Activated CD4-positive, alpha-beta T cell treated with anti-CD3 and anti-CD28 coated beads, Interleukin-2, amount 50 U/mL, for 48 hours (primary cell): ENCODE measurements around the gene ZC3H12D.
"Not testable (repeated sequence)": the region's sequence is repeated elsewhere in the genome, so short reads cannot be mapped to it uniquely, and the experiment has no call there.

Experiments used
- DNase-seq, 2 experiments: peaks; one replicate each; pipeline ENCODE4 v3.0.0-alpha.2; 2020

ZC3H12D gene

GRCh38 chr6:149483334-149483725 lies 1.5 kb downstream of the ZC3H12D start:
- no peak for DNase-seq

DNA sequence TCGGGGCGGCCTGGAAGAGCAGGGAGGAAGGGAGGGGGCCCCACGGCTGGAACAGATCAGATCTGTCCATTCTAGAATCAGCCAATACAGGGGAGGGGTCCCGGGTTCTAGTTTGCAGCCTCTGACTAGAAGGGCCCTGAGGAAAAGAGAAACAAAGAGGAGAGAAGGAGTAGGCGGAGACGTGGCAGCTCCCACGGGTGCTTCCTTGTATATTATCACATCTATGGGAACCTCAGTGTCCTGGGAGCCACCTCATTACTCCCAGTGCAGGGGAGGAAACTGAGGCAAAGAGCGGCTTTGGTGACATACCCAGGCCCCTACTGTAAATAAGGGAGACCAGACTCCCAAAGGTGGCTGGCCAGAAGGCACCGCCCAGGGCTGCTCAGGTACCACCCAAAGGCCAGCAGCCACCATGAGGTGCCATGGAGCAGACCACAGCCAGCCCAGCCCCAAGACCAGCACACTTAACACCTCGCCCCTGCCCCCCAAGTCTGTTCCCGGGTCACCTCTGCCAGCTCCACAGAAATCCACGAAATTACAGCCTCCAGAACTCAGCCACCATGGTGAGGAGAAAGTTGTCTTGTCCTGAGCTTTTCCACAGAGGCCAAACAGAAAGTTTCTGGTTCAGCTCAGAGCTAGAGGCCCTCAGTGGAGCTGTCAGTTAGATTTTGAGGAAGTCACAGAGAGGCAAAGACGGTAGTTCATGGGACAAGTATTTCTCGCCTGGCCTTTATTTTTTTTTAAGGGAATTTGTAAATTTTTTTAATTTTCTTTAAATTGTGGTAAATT lies 2.1 kb downstream of the ZC3H12D start:
- DNase-seq, result no peak

- DNase-seq, result peak; percentile 59 to 70
Observed at GRCh38 chr6:149480502-149481280, 4.1 kb downstream of the ZC3H12D start.

DNA sequence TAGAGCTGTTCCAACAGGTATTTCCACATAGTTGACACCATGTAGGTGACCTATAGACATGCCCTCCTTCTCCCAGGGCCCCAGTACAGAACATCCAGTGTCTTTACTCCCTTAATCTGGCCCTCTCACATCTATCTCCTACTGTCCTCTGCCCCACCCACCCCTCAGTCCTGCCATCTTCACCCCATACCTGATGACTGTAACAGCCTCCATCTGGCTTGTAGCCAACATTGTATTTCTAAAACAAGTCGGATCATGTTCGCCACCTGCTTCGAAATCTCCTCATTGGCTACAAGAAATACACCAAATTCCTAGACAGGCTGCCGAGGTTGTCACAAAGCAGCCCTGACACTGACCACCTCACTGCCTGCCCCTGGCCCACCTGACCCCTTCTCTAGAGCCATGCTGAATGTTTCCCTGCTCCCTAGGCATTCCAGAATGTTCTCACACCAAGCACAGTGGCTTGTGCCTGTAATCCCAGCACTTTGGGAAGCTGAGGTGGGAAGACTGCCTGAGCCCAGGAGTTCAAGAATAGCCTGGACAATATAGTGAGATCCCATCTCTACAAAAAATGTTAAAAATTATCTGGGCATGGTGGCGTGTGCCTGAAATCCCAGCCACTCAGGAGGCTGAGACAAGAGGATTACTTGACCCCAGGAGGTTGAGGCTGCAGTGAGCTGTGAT lies 6.0 kb downstream of the ZC3H12D start:
- DNase-seq, result no peak

DNA sequence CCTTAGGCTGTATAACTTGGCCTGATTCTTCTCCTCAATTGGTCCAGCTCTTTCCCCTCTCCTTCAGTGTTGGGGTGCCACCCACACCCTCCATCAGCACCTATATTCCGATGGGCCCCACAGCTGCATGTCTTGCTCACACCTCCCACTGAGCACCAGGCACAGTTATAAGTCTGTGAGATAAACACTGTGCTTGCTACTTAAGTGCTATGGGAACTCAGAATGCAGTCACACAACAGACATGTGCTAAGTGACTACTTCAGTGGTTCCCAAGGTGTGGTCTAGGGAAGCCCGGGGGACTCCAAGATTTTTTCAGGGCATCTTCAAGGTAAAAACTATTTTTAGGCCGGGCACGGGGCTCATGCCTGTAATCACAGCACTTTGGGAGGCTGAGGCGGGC lies 7.3 kb downstream of the ZC3H12D start:
- no peak for DNase-seq

GRCh38 chr6:149476789-149477455 lies 7.9 kb downstream of the ZC3H12D start:
- DNase-seq, result no peak

DNA sequence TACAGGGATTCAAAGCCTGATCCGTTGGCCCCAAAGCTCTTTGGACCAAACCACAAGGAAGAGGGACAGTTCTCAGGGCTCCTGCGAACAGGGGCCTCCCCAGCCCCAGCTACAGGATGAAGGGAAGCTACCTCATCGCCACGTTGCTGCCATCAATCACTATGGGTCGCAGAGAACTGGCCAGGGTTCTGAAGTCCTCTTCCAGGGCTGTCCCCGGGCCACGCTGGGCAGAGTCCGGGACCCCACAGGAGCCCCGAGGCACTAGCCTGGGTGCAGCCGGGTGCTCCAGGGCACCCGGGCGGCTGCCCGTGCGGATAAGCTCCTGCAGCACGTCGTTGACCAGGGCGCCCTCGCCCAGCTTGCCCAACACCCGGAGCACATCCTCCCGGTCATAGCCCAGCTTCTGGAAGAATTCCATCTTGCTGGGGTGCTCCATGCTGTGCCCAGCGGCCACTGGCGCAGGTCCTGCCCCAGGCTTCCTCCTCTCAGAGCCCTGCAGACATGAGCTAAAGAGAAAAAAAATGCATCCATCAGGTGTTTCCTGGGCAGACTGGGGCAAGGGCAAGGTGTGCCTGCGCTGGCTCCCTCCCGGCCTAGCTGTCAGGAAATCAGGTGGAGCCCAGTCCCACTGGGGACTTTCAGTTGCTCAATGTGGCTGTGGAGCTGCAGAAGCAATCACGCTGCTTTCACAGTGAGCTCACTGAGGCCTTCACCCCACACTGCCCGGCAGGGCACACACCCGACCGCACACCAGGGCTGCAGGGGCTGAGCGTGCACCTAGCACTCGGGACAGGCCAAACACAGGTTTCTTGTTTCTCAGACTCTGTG lies 10.5 kb downstream of the ZC3H12D start:
- no peak for DNase-seq

DNA sequence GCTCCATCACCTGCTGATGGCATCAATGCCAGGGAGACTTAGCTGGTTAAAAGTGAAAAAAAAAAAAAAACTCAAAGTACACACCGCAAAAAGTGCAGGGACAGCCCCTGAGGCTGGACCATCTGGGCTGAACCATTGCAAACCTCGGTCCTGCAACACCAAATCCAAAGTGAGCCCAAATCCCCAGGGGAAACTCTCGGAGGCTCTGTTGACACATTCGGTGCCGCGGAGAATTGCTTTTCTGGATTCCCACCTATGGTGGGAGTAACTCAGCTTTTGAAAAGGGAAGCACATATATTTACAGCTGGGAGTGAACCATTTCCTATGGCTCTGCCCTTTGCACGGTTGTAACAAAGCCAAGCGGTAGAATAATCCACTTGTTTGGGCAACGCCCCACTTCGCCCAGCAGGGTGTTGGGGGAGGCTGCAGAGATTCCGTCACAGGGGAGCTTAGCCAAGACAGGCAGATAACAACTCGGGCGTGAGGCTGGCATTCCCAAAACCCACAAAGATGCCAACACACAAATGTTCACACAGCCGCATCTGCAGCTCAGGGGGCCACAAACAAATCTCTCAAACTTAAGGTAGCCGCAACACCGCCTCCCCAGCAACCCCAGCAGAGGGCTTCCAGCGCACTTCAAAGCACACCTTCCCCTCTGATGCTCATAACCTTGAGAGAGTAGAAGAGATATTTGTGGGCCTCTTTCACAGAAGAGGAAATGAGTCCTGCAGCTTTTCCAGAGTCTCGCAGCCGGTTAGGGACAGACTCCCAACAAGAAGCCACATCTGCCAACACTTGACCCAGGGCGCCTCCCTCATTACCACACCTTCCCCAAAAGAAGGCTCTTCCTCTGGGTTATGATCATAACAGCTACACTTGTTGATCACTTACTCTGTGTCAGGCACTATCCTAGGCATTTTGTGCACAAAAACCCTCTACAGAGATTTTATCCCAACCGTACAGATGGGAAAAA lies 11.4 kb downstream of the ZC3H12D start:
- DNase-seq, result no peak

DNA sequence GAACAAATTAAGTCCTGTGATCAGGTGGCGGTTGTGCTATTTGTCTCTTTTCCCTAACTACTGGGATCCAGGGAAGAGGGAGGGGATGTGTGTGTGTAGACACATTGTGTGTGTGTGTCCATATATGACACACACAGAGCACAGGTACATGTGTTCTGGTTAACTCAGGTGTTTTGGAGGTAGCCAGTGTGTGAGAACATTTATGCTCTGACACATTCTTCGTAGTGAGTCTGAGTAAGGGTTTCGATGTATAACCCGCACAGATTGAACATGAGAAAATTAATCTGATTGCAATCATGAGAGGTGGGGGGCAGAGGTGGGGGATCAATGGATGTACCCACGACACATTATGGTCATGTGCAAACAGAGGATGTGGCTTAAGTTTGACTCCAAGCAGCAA lies 12.6 kb downstream of the ZC3H12D start:
- DNase-seq, result no peak

DNA sequence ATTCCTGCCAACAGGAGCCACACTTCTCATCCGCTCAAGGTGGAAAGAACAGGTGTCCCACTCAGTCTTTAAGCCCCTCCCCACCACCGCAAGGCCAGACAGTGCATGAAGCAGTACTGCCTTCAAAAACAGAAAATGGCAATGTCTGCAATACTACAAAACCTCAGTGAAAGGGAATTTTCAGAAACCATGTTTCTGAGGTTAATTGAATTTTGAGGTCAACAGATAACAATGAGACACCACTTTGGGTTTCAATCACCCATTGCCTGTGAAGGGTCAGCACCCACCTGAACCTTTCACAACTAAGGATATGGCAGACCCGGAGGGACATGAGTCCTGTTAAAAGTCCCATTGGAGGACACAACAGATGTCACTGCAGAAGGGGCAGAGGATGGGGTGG lies 13.0 kb downstream of the ZC3H12D start:
- DNase-seq, result no peak

DNA sequence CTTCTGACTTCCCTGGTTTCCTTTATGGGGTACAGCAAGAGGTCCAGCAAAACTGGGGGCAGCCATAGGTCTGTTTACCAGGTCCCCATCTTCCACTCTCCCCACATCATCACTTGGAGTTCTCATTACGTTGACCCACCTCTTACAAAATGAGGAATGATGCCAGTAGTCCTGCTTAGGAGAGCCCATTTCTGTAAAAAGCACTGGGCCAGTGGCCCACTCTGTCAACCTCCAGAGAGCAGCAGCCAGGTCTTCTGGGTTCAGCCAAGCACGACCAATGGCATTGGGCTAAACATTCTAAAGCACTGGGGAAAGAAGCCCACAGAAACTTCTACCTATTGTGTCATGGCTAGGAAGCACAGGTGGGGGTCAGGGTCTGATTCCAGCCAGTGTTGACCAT lies 13.9 kb downstream of the ZC3H12D start:
- no peak for DNase-seq

DNA sequence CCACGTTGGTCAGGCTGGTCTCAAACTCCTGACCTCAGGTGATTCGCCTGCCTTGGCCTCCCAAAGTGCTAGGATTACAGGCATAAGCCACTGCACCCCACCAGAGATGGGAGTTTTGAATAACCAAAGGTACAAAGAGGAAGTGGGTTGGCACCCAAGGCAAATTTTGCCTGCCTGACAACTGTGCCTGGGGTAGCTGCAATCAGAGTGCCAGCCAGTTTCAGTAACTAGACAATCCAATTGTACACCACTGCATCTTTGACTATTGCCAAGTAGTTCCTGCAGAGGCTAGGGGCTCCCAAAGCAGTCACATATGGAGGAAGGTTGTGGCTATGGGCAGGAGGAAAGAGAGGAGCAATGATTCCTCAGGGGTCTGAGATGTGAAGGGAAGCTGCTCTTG lies 16.6 kb downstream of the ZC3H12D start:
- DNase-seq, result no peak

GRCh38 chr6:149467265-149467664 lies 17.5 kb downstream of the ZC3H12D start:
- DNase-seq, result no peak

DNA sequence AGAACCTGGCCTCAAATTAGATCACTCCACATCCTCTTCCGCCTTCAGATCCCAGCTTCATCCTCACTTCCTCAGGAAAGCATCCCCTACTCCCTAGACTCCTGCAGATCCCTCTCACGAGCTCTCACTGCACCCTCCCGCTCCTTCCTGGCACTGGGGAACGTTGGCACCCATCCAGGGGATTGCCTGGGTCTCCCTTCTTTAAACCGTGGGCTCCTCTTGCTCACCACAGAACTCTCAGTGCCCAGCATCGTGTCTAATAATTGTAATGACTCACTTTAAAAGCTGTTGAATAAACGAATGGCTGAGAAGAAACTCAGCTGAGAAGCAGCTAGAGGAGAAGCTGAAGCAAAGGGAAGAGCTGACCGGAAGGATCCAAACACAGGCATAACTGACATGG lies 20.4 kb downstream of the ZC3H12D start:
- DNase-seq, result no peak

DNA sequence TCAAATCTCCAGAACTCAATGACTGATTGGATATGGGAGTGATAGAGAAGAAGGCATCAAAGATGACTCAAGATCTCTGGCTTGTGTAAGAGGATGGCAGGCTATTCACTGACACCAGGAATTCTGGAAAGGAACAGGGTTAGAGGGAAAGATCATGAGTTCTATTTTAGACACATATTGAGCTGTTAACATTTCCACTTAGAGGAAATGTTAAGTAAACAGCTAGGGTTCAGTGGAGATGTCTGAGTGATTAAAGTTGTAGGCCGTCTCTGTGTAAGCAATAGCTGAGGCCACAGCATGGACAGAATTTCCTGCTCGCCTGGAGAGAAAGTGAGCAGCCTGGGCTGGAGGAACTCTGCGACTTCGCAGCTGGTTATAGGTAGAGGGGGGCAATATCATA lies 21.0 kb downstream of the ZC3H12D start:
- DNase-seq, result no peak

- not testable (repeated sequence) for DNase-seq
Observed at GRCh38 chr6:149462712-149463111, 22.1 kb downstream of the ZC3H12D start.

GRCh38 chr6:149461670-149462069 lies 23.1 kb downstream of the ZC3H12D start:
- DNase-seq, result no peak

DNA sequence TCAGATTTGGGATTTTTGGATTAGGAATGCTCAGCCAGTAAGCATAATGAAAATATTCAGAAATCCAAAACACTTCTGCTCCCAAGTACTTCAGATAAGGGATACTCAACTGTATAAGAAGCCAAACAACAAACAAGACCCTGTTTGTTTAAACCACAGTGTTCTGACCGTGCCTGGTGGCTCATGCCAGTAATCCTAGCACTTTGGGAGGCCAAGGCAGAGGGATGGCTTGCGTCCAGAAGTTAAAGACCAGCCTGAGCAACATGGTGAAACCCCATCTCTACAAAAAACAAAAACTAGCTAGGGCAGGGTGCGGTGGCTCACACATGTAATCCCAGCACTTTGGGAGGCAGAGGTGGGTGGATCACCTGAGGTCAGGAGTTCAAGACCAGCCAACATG lies 24.6 kb downstream of the ZC3H12D start:
- DNase-seq, result not testable (repeated sequence)

GRCh38 chr6:149459761-149460160 lies 25.1 kb downstream of the ZC3H12D start:
- DNase-seq, result no peak

GRCh38 chr6:149458806-149459205 lies 26.0 kb downstream of the ZC3H12D start:
- no peak for DNase-seq

- no peak for DNase-seq
Observed at GRCh38 chr6:149458196-149458595, 26.6 kb downstream of the ZC3H12D start.
